ENCODE data around the gene RGS3. TPM values are rescaled to one million over a fixed set of nuclear protein-coding genes. Genes with fewer than 3 reads are reported as not detected.

Gene RGS3
- total RNA-seq, 1 experiment from 2014 or later = 16.6 TPM

GRCh38 chr9:113580954-113581311, 117.4 kb downstream of the RGS3 start:
- DNase-seq (ENCODE audit: low spot score) = no peak
- ChIA-PET POLR2A (no interaction called here), CTCF (interaction anchor here (3.0 kb wide), 1 partner anchor 77 kb away, joined by 15 read pairs; no protein-coding TSS in a partner anchor)
- no peak overlapping the region for H3K4me3 Mint-ChIP-seq
- ATAC-seq = no peak
- H3K4me1 Mint-ChIP-seq = peaks cover 7% of the 10 kb centered on the region
- TF ChIP-seq HMGA2 (CRISPR knock-in tag; IDR thresholded peaks at IDR 0.05) (no peak), ZNF532 (CRISPR knock-in tag; IDR thresholded peaks at IDR 0.05; ENCODE audit: borderline replicate concordance) (no peak), NR3C1 (CRISPR knock-in tag; conservative IDR thresholded peaks at IDR 0.05; ENCODE audit: low read depth) (no peak), ZNF219 (CRISPR knock-in tag; IDR thresholded peaks at IDR 0.05; ENCODE audit: borderline replicate concordance) (no peak), E2F4 (CRISPR knock-in tag; IDR thresholded peaks at IDR 0.05; ENCODE audit: borderline replicate concordance, low read depth) (no peak), ZNF263 (CRISPR knock-in tag; IDR thresholded peaks at IDR 0.05; ENCODE audit: low read depth) (no peak), IRF2 (CRISPR knock-in tag; IDR thresholded peaks at IDR 0.05; ENCODE audit: borderline replicate concordance, low read depth) (no peak), PREB (CRISPR knock-in tag; IDR thresholded peaks at IDR 0.05; ENCODE audit: borderline replicate concordance) (no peak), NFE2L1 (CRISPR knock-in tag; IDR thresholded peaks at IDR 0.05) (no peak), FOXP1 (CRISPR knock-in tag; IDR thresholded peaks at IDR 0.05; ENCODE audit: borderline replicate concordance) (no peak), GABPB1 (CRISPR knock-in tag; IDR thresholded peaks at IDR 0.05) (no peak)
- TF ChIP-seq, protein P1, sequence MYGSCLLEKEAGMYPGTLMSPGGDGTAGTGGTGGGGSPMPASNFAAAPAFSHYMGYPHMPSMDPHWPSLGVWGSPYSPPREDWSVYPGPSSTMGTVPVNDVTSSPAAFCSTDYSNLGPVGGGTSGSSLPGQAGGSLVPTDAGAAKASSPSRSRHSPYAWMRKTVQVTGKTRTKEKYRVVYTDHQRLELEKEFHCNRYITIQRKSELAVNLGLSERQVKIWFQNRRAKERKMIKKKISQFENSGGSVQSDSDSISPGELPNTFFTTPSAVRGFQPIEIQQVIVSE (CRISPR knock-in tag; IDR thresholded peaks at IDR 0.05; ENCODE audit: borderline replicate concordance) = no peak
- H3K9me3 Mint-ChIP-seq = no peaks in the 10 kb centered on the region
- no peaks in the 10 kb centered on the region for H3K36me3 Mint-ChIP-seq
- no peaks in the 10 kb centered on the region for H3K27me3 Mint-ChIP-seq (ENCODE audit: low read depth)
- no peak overlapping the region for H3K27ac Mint-ChIP-seq

DNA sequence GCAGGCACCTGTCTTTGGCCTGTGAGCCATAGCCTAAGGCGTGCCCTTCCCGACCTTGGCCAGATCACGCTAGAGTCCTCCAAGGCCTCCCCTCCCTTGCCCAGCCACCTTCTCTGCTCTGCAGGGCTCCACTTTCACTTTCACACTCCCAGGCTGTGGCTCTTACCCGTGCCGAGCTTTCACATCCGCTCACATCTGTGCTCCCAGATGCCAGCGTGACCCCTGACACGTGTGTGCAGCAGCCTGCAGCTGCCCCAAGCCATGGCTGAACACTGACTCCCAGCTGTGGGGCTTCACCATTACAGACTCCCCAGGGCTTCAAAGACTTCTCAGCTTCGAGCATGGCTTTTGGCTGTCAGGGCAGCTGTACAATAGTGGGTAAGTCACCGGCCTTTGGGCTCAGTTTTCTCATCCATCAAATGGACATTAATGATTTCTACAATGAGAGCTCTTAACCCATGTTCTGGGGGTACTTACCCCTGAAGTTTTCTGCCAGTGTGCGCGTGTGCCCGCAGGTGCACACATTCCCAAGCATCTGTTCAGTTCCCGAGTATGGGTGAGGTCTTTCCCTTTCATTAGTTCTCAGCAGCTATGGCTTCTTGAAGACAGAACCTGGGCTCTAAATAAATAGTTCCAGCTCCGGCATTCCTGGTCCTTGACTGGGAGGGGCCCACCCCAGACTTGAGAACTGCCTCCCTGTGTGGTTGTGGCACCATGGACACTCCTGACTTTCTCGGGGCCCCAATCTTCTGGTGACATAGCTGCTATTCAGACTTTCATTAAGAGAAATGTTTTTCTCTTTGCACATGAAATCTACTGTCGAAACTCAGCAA, 118.6 kb downstream of the RGS3 start:
- ATAC-seq (no peak), DNase-seq (ENCODE audit: low spot score) (no peak)
- ChIA-PET POLR2A (no interaction called here), CTCF (interaction anchor here (1.7 to 3.0 kb wide), 4 partner anchors 10 to 136 kb away, joined by 7 to 15 read pairs (median 12); no protein-coding TSS in a partner anchor)
- no peaks in the 10 kb centered on the region for H3K27me3 Mint-ChIP-seq (ENCODE audit: low read depth)
- TF ChIP-seq EMX1 (CRISPR knock-in tag; IDR thresholded peaks at IDR 0.05) (no peak), ZNF416 (CRISPR knock-in tag; IDR thresholded peaks at IDR 0.05) (no peak), JUN (CRISPR knock-in tag; IDR thresholded peaks at IDR 0.05) (no peak), ESRRA (CRISPR knock-in tag; IDR thresholded peaks at IDR 0.05; ENCODE audit: borderline replicate concordance) (no peak), GTF2I (CRISPR knock-in tag; conservative IDR thresholded peaks at IDR 0.05) (no peak)
- TF ChIP-seq, protein P2, sequence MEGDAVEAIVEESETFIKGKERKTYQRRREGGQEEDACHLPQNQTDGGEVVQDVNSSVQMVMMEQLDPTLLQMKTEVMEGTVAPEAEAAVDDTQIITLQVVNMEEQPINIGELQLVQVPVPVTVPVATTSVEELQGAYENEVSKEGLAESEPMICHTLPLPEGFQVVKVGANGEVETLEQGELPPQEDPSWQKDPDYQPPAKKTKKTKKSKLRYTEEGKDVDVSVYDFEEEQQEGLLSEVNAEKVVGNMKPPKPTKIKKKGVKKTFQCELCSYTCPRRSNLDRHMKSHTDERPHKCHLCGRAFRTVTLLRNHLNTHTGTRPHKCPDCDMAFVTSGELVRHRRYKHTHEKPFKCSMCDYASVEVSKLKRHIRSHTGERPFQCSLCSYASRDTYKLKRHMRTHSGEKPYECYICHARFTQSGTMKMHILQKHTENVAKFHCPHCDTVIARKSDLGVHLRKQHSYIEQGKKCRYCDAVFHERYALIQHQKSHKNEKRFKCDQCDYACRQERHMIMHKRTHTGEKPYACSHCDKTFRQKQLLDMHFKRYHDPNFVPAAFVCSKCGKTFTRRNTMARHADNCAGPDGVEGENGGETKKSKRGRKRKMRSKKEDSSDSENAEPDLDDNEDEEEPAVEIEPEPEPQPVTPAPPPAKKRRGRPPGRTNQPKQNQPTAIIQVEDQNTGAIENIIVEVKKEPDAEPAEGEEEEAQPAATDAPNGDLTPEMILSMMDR (IDR thresholded peaks at IDR 0.05) = no peak
- TF ChIP-seq, protein P3, sequence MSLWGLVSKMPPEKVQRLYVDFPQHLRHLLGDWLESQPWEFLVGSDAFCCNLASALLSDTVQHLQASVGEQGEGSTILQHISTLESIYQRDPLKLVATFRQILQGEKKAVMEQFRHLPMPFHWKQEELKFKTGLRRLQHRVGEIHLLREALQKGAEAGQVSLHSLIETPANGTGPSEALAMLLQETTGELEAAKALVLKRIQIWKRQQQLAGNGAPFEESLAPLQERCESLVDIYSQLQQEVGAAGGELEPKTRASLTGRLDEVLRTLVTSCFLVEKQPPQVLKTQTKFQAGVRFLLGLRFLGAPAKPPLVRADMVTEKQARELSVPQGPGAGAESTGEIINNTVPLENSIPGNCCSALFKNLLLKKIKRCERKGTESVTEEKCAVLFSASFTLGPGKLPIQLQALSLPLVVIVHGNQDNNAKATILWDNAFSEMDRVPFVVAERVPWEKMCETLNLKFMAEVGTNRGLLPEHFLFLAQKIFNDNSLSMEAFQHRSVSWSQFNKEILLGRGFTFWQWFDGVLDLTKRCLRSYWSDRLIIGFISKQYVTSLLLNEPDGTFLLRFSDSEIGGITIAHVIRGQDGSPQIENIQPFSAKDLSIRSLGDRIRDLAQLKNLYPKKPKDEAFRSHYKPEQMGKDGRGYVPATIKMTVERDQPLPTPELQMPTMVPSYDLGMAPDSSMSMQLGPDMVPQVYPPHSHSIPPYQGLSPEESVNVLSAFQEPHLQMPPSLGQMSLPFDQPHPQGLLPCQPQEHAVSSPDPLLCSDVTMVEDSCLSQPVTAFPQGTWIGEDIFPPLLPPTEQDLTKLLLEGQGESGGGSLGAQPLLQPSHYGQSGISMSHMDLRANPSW (CRISPR knock-in tag; conservative IDR thresholded peaks at IDR 0.05; ENCODE audit: low read depth) = no peak
- H3K4me1 Mint-ChIP-seq = 0 out of 2 replicates have a peak, but pooled peaks cover 4% of the 10 kb centered on the region
- no peaks in the 10 kb centered on the region for H3K9me3 Mint-ChIP-seq
- no peaks in the 10 kb centered on the region for H3K36me3 Mint-ChIP-seq
- H3K4me3 Mint-ChIP-seq = no peak overlapping the region
- H3K27ac Mint-ChIP-seq = no peak overlapping the region
